H1 (cell line): ENCODE measurements around the gene NNMT. TPM values are rescaled to one million over a fixed set of nuclear protein-coding genes. Genes with fewer than 3 reads are reported as not detected.

Experiments used
- CTCF ChIA-PET: fragments of 300-600 bp; sonication (Branson Sonifier 250); formaldehyde crosslinking; loops from one replicate; lab custom pipeline; 2021; ENCODE audit not compliant: partially characterized antibody; lab: Charles Lee
- POLR2A ChIA-PET: fragments of 300-600 bp; sonication (Branson Sonifier 250); formaldehyde crosslinking; loops from one replicate; lab custom pipeline; 2021; ENCODE audit warnings: inconsistent platforms; ENCODE audit not compliant: partially characterized antibody; lab: Charles Lee
- DNase-seq, 2 experiments: peaks; one replicate each; pipeline versions ENCODE4 v3.0.0 to v3.0.0-alpha.2; 2010 to 2022; ENCODE audit warnings: low spot score in 2 of 2, low read depth in 1 of 2, mixed read lengths in 1 of 2
- FAIRE-seq: peaks from 2 replicates; lab custom pipeline; 2011; peaks lifted over from hg19 to GRCh38; lab: Jason Lieb, UNC
- H2AFZ ChIP-seq: 2 replicates; pipeline ENCODE4 v1.8.1; 2012; ENCODE audit warnings: low read length, inconsistent platforms
- H2AK5ac ChIP-seq: 2 replicates; pipeline ENCODE4 v1.6.1; 2013; ENCODE audit warnings: low read depth, low read length
- H2BK120ac ChIP-seq: replicated peaks from 2 replicates; pipeline ENCODE3; 2013; ENCODE audit warnings: low read depth, low read length, inconsistent platforms
- H2BK12ac ChIP-seq: 2 replicates; pipeline ENCODE4 v1.6.1; 2013; ENCODE audit warnings: low read depth, low read length
- H2BK15ac ChIP-seq: 2 replicates; pipeline ENCODE4 v1.6.1; 2013; ENCODE audit warnings: low read length
- H2BK20ac ChIP-seq: 2 replicates; pipeline ENCODE4 v1.6.1; 2013; ENCODE audit warnings: low read length
- H2BK5ac ChIP-seq: 2 replicates; pipeline ENCODE4 v1.6.1; 2013; ENCODE audit warnings: low read depth, low read length
- H3K14ac ChIP-seq: 2 replicates; pipeline ENCODE4 v1.6.1; 2013; ENCODE audit warnings: inconsistent platforms; ENCODE audit not compliant: insufficient read length
- H3K18ac ChIP-seq: 2 replicates; pipeline ENCODE4 v1.6.1; 2013; ENCODE audit warnings: low read length; ENCODE audit errors: extremely low read depth
- H3K23ac ChIP-seq: 2 replicates; pipeline ENCODE4 v1.6.1; 2013; ENCODE audit warnings: inconsistent platforms; ENCODE audit not compliant: insufficient read length
- H3K23me2 ChIP-seq: 2 replicates; pipeline ENCODE4 v1.6.1; 2013; ENCODE audit warnings: low read depth, low read length
- H3K27ac ChIP-seq: 2 replicates; pipeline ENCODE4 v1.6.1; 2011; ENCODE audit warnings: low read depth, low read length, inconsistent platforms
- H3K27me3 ChIP-seq, 4 experiments: replicated peaks in 1 of 4; 1 replicate in 1 of 4; 2 replicates in 3 of 4; pipeline versions ENCODE4 v1.6.1 to v1.8.1; 2011 to 2013; ENCODE audit warnings: low read length in 3 of 4, mild to moderate bottlenecking in 3 of 4, inconsistent platforms in 2 of 4, mixed read lengths in 2 of 4, moderate library complexity in 1 of 4; ENCODE audit not compliant: control insufficient read depth in 3 of 4, insufficient read depth in 3 of 4; ENCODE audit errors: extremely low read depth in 1 of 4
- H3K36me3 ChIP-seq, 4 experiments: 2 replicates each; pipeline versions ENCODE4 v1.6.1 to v1.8.1; 2011 to 2013; ENCODE audit warnings: mild to moderate bottlenecking in 4 of 4, low read length in 3 of 4, moderate library complexity in 2 of 4, control low read depth in 1 of 4, inconsistent platforms in 1 of 4; ENCODE audit not compliant: insufficient read depth in 4 of 4, control insufficient read depth in 2 of 4
- H3K4ac ChIP-seq: replicated peaks from 2 replicates; pipeline ENCODE3; 2013; ENCODE audit warnings: low read length, low read depth, mixed read lengths, inconsistent platforms; ENCODE audit not compliant: insufficient read length
- H3K4me1 ChIP-seq, 4 experiments: replicated peaks in 1 of 4; 1 replicate in 1 of 4; 2 replicates in 3 of 4; pipeline versions ENCODE4 v1.6.1 to v1.8.1; 2011 to 2013; ENCODE audit warnings: low read length in 3 of 4, inconsistent platforms in 2 of 4, mixed read lengths in 1 of 4; ENCODE audit not compliant: insufficient read depth in 4 of 4, control insufficient read depth in 3 of 4
- H3K4me2 ChIP-seq, 2 experiments: 2 replicates each; pipeline versions ENCODE4 v1.6.1 to v1.8.1; 2011 to 2013; ENCODE audit warnings: low read depth in 2 of 2, low read length in 2 of 2, control low read depth in 1 of 2, inconsistent platforms in 1 of 2, mild to moderate bottlenecking in 1 of 2; ENCODE audit not compliant: insufficient read depth in 1 of 2
- H3K4me3 ChIP-seq, 4 experiments: fragments of 200-600, 300-600 bp in 1 of 4; sonication (generic), shearing (Covaris generic), sonication (Bioruptor Twin) in 1 of 4; 2 replicates each; pipeline versions ENCODE4 v1.5.1 to v1.8.1; 2011 to 2016; ENCODE audit warnings: low read length in 4 of 4, low read depth in 3 of 4, control low read depth in 2 of 4, inconsistent platforms in 2 of 4, mild to moderate bottlenecking in 2 of 4, mixed read lengths in 1 of 4, moderate library complexity in 1 of 4; ENCODE audit not compliant: insufficient read depth in 2 of 4; ENCODE audit errors: extremely low read depth in 1 of 4
- H3K56ac ChIP-seq: replicated peaks from 2 replicates; pipeline ENCODE3; 2013; ENCODE audit warnings: low read depth, mild to moderate bottlenecking, mixed read lengths, low read length, inconsistent platforms; ENCODE audit not compliant: insufficient read length
- H3K79me1 ChIP-seq: 2 replicates; pipeline ENCODE4 v1.6.1; 2013; ENCODE audit warnings: low read depth, low read length, control low read depth
- H3K79me2 ChIP-seq, 2 experiments: 2 replicates each; pipeline versions ENCODE4 v1.6.1 to v1.8.1; 2012 to 2013; ENCODE audit warnings: low read length in 2 of 2, mild to moderate bottlenecking in 2 of 2, inconsistent platforms in 1 of 2; ENCODE audit not compliant: insufficient read depth in 2 of 2, control insufficient read depth in 1 of 2
- H3K9ac ChIP-seq, 4 experiments: replicated peaks in 1 of 4; 1 replicate in 1 of 4; 2 replicates in 3 of 4; pipeline versions ENCODE4 v1.6.1 to v1.8.1; 2011 to 2013; ENCODE audit warnings: low read depth in 3 of 4, low read length in 3 of 4, control low read depth in 2 of 4, mild to moderate bottlenecking in 2 of 4, moderate library complexity in 2 of 4, inconsistent platforms in 1 of 4; ENCODE audit errors: extremely low read depth in 1 of 4
- H3K9me3 ChIP-seq, 2 experiments: 2 replicates each; pipeline versions ENCODE4 v1.6.1 to v1.8.1; 2012 to 2013; ENCODE audit warnings: mild to moderate bottlenecking in 2 of 2, moderate library complexity in 2 of 2, control low read depth in 1 of 2, inconsistent platforms in 1 of 2, low read depth in 1 of 2, low read length in 1 of 2, mixed read lengths in 1 of 2; ENCODE audit not compliant: insufficient read depth in 2 of 2
- H4K20me1 ChIP-seq, 2 experiments: replicated peaks in 1 of 2; 2 replicates each; pipeline versions ENCODE3 to v1.8.1; 2011 to 2013; ENCODE audit warnings: inconsistent platforms in 2 of 2, low read length in 2 of 2, mild to moderate bottlenecking in 1 of 2; ENCODE audit not compliant: insufficient read depth in 2 of 2, control insufficient read depth in 1 of 2
- H4K5ac ChIP-seq: 2 replicates; pipeline ENCODE4 v1.6.1; 2013; ENCODE audit warnings: low read length, low read depth, mixed read lengths, inconsistent platforms; ENCODE audit not compliant: insufficient read length
- H4K8ac ChIP-seq: 2 replicates; pipeline ENCODE4 v1.8.0; 2013; ENCODE audit warnings: mild to moderate bottlenecking, moderate library complexity, low read length, inconsistent platforms; ENCODE audit not compliant: insufficient read depth; ENCODE audit errors: extremely low read depth
- H4K91ac ChIP-seq: replicated peaks from 2 replicates; pipeline ENCODE3; 2013; ENCODE audit warnings: low read length, mixed read lengths, inconsistent platforms; ENCODE audit not compliant: insufficient read length
- BCL11A ChIP-seq, 2 experiments: IDR thresholded peaks; one replicate each; pipeline ENCODE4 v1.6.1; 2011; ENCODE audit warnings: low read depth in 2 of 2, low read length in 2 of 2, mild to moderate bottlenecking in 2 of 2
- CHD1 ChIP-seq: IDR thresholded peaks from 2 replicates; pipeline ENCODE4 v1.6.1; 2012; ENCODE audit warnings: low read depth, low read length, improper control_type of control experiment
- CHD2 ChIP-seq: IDR thresholded peaks from 2 replicates; pipeline ENCODE4 v1.6.1; 2012; ENCODE audit warnings: low read length, improper control_type of control experiment
- PHF8 ChIP-seq: fragments of 200-600 bp; sonication (generic); conservative IDR thresholded peaks from 2 replicates; pipeline ENCODE4 v1.7.1; 2012; ENCODE audit warnings: low read depth, mild to moderate bottlenecking, inconsistent platforms, low read length, moderate library complexity
- SIN3A ChIP-seq, 2 experiments: IDR thresholded peaks in 1 of 2; conservative IDR thresholded peaks in 1 of 2; 2 replicates each; pipeline ENCODE4 v1.6.1; 2011 to 2012; ENCODE audit warnings: low read length in 2 of 2, improper control_type of control experiment in 1 of 2, low read depth in 1 of 2, mild to moderate bottlenecking in 1 of 2
- TBP ChIP-seq: IDR thresholded peaks from 2 replicates; pipeline ENCODE4 v1.6.1; 2011; ENCODE audit warnings: low read depth, low read length, improper control_type of control experiment
- TEAD4 ChIP-seq: IDR thresholded peaks from 2 replicates; pipeline ENCODE4 v1.6.1; 2012; ENCODE audit warnings: low read depth, low read length, inconsistent platforms, mixed read lengths
- WGBS, 2 experiments: shearing (Covaris generic) in 1 of 2; methylation state at CpG; one replicate each; pipeline versions ENCODE4 v1.1.6 to v1.1.7; 2013 to 2015; ENCODE audit warnings: low lambda C conversion rate in 2 of 2, mixed read lengths in 2 of 2, inconsistent platforms in 1 of 2, low coverage in 1 of 2, missing lambda C conversion rate in 1 of 2; ENCODE audit not compliant: insufficient replicate concordance in 2 of 2, insufficient coverage in 1 of 2, insufficient read length in 1 of 2; ENCODE audit errors: extremely low coverage in 1 of 2, missing lambda C conversion rate in 1 of 2; 5-methylcytosine and 5-hydroxymethylcytosine counted together
- polyA plus RNA-seq, 7 experiments: library from polyadenylated mRNA; depleted of rRNA in 3 of 7; stranded (reverse) in 5 of 7; unstranded in 2 of 7; fragments of >200 nt in 5 of 7; fragments of 200-250 nt in 2 of 7; gene quantifications; 1 replicate in 5 of 7; 2 replicates in 1 of 7; 4 replicates in 1 of 7; pipeline versions ENCODE4 v1.2.1 to v1.2.3, GENCODE V29; 2011 to 2013; ENCODE audit warnings: missing spikeins in 2 of 7, mixed read lengths in 2 of 7
- total RNA-seq: library from RNA; stranded (reverse); fragmentation: NEBNext Ultra II Directional; extraction: Animal tissue kit (Norgen Biotek cat#: 25700); gene quantifications from 2 replicates; pipeline ENCODE4 v1.2.1, GENCODE V29; 2021

NNMT gene
- total and polyA plus RNA-seq, 2 of the 8 experiments (the other 6 are each of a cell fraction or from before 2014, with no cell fraction given): not detected

- Histone ChIP-seq H2BK15ac (no peak overlapping the region), H3K27me3 (no peaks in the 10 kb centered on the region; a peak in 1 of 7 replicates), H3K4me3 (no peak overlapping the region), H3K27ac (no peak overlapping the region), H2BK5ac (no peak overlapping the region), H4K20me1 (no peaks in the 10 kb centered on the region), H3K56ac (no peak overlapping the region), H3K18ac (no peak overlapping the region), H3K4ac (no peak overlapping the region), H4K5ac (no peak overlapping the region), H3K79me1 (no peaks in the 10 kb centered on the region), H2BK20ac (no peak overlapping the region), H2AFZ (no peak overlapping the region), H3K9ac (no peak overlapping the region), H2AK5ac (no peak overlapping the region), H3K23me2 (no peaks in the 10 kb centered on the region), H2BK120ac (no peak overlapping the region), H4K91ac (no peak overlapping the region), H3K9me3 (no peaks in the 10 kb centered on the region), H4K8ac (no peak overlapping the region), H3K14ac (no peak overlapping the region), H2BK12ac (no peak overlapping the region), H3K79me2 (no peaks in the 10 kb centered on the region), H3K4me2 (no peak overlapping the region), H3K4me1 (peaks cover 2 to 12% (median 8%) of the 10 kb centered on the region in 4 experiments; a peak in 5 of 7 replicates), H3K36me3 (no peaks in the 10 kb centered on the region), H3K23ac (no peak overlapping the region)
- 94% methylated on average over 2 of the region's 2 CpGs; no CpG with 5 or more reads in 1 of the 2 experiments for WGBS, 2 experiments
- CTCF ChIA-PET: interaction anchor here (0.6 to 1.4 kb wide), 4 partner anchors 10 to 416 kb away, joined by 3 to 4 read pairs (median 3); no protein-coding TSS in a partner anchor
- POLR2A ChIA-PET: no interaction called here
- no peak for DNase-seq
- FAIRE-seq: no peak
- no peak for TF ChIP-seq PHF8
- TF ChIP-seq TEAD4: no peak
- no peak for TF ChIP-seq CHD1
- no peak for TF ChIP-seq SIN3A (conservative IDR thresholded peaks at IDR 0.05 in 1 of 2, IDR thresholded peaks at IDR 0.05 in 1 of 2; ENCODE audit: low read depth in 1 of 2, low read length in 2 of 2)
- no peak for TF ChIP-seq BCL11A (IDR thresholded peaks at IDR 0.05; ENCODE audit: low read depth in 2 of 2, low read length in 2 of 2)
- TF ChIP-seq CHD2: no peak
- no peak for TF ChIP-seq TBP
Observed at GRCh38 chr11:114322934-114323333, 26.7 kb downstream of the NNMT start.
